Putamen (tissue), 1 donor: ENCODE results near the gene PIBF1.
"Not testable (repeated sequence)": the region's sequence is repeated elsewhere in the genome, so short reads cannot be mapped to it uniquely, and the experiment has no call there.

ENCODE experiments used
- DNase-seq: peaks from one replicate; pipeline ENCODE4 v3.0.0-alpha.2; 2016; ENCODE audit warnings: low spot score

PIBF1 gene, protein sequence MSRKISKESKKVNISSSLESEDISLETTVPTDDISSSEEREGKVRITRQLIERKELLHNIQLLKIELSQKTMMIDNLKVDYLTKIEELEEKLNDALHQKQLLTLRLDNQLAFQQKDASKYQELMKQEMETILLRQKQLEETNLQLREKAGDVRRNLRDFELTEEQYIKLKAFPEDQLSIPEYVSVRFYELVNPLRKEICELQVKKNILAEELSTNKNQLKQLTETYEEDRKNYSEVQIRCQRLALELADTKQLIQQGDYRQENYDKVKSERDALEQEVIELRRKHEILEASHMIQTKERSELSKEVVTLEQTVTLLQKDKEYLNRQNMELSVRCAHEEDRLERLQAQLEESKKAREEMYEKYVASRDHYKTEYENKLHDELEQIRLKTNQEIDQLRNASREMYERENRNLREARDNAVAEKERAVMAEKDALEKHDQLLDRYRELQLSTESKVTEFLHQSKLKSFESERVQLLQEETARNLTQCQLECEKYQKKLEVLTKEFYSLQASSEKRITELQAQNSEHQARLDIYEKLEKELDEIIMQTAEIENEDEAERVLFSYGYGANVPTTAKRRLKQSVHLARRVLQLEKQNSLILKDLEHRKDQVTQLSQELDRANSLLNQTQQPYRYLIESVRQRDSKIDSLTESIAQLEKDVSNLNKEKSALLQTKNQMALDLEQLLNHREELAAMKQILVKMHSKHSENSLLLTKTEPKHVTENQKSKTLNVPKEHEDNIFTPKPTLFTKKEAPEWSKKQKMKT

DNA sequence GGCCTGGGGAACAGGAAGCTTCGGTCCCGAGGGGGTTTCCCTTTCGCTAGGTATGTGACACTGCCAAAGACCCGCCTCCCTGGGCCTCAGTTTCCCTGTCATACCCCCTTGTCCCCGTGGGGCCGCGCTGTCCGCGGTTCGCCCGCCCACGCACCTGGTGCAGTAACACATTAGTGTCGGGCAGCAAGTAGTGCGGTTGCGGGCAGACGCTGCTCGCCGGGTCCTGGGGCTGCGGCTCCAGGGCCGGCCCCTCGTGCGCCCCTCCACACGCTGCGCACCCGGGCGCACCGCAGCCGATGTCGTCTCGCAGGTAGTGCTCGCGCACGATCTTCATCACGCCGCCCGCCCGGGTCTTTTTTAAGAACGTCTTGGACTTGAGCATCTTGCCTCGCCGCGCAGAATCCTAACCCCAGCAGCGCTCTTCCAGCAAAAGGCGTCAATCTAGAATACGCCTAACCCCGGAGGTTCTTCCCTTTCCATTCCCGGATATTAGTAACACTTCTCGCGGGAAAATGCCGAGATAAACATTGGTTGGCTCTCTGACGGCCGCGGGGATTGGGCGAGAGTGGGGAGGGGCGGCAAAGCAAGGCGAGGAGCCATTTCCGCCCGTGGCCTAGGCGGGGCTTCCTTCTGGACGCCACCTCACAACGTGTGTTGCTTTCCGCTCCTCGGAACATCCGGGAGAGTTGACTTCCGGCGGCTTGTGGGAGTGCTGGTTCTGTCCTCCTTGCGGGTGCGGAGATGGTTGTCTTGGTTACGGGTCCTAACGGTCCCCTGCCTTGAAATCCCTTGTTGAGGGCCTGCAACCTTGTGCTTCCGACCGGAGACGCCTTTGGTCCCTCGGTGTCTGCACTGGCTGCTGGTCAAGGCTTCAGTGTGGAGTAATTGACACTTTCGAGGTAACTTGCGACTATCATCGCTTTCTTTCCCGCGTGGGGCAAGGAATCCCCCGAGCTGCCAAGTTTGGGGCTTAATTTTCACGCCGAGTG lies at the start of gene PIBF1, which contains the start of gene DIS3:
Gene PIBF1 (plus strand): TSS at position 683 of the 989 bp plus-strand sequence. CDS start 1,337 bp downstream, outside the sequence.
Gene DIS3 (minus strand): TSS at position 450 of the 989 bp plus-strand sequence. CDS start 68 bp downstream, at position 382.
- peak; percentile 96 for DNase-seq

DNA sequence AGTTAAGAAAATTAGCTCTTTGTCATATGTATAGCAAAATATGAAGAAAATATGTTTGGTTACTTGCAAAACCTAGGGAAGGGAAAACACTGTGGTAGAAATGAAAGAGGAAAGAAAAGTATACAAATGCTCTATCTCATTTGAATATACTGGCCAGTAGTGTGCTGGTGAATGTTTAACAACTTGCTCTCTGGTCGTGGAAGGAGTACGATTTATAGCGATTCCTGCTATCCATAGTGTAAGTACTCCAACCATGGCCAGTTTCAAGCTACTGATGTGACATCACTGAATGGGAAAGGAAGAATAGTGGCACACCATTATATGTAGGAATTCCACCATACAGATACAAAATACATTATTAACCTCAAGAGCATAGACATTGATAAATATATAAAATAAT lies 44.9 kb upstream of the PIBF1 start:
- DNase-seq, result no peak

DNA sequence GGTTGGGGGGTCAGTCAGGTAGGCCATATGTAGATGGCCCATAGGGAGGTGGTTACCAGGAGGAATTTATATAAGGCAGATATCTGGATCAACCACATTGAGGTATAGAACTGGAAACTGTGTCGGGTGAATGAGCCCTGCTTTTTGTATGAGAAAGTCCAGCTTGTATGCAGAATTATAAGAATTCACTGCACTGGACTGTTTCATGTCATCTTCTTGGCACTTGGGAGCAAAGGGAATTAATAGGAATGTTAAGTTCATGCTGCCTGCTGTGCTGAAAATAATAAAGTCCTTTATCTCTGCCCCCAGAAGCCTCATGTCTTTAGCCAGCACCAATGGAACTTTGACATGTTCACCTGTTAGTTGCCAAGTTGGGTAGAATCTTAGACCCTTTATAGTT lies 41.9 kb upstream of the PIBF1 start:
- DNase-seq, result no peak

DNA sequence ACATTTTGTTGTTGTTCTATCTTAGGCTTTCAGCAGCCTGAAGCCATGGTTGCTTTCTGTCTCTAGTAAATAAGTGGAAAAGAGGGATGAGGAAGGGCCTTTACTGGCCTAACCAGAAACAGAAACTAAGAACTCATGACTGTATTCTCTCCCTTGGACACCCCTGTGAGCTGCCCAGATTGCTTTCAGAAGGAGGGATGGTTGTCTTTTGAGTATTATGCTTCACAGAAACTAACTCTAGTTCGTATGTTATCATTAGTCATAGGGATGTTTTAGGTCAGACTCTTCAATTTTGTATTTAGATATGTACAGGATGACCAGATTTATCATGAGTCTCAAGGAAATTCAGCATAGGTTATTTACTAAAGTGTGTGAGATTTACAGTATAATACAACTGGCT lies 36.7 kb upstream of the PIBF1 start:
- no peak for DNase-seq

DNA sequence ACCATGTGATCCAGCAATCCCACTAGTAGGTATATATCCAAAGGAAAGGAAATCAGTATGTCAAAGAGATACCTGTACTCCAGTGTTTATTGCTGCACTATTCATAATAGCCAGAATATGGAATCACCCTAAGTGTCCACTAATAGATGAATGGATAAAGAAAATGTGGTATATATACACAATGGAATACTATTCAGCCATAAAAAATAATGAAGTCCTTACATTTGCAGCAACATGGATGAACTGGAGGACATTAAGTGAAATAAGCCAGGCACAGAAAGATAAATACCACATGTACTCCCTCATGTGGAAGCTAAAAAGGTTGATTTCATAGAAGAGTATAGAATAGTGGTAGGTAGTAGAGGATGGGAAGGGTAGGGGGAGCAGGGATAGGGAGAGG lies 30.7 kb upstream of the PIBF1 start:
- no peak for DNase-seq

DNA sequence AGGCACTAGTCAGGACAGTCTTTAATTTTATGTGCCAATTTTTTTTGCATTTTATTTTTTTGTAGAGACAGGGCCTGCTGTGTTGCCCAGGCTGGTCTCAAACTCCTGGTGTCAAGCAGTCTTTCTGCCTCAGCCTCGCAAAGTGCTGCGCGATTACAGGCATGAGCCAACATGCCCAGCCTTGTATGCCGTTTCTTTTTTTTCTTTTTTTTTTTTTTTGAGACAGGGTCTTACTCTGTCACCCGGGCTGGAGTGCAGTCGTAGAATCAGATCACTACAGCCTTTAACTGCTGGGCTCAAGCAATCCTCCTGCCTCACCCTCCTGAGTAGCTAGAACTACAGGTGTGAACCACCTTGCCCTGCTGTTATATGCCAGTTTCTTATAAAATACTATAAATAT lies 27.8 kb upstream of the PIBF1 start:
- DNase-seq, result no peak

DNA sequence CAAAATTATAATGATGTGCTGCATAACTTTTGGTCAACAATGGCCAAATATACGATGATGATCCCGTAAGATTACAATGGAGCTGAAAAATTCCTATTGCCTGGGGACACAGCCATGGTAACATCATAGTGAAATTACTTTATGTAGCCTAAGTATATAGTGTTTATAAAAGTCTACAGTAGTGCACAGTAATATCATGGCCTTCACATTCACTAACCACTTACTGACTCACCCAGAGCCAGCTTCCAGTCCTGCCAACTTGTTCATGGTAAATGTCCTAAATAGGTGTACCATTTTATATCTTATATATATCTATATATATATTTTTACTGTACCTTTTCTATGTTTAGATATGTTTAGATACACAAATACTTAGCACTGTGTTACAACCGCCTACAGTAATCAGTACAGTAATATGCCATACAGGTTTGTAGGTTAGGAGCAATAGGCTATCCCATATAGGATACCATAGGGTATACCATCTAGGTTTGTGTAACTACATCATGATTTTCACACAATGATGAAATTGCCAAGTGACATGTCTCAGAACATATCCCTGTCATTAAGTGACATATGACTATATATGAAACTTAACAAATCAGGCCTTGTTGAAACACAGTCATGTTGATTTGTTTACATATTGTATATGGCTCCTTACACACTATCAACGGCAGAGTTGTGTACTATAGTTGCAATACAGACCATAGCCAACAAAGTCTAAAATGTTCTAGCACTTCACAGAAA lies 24.0 kb upstream of the PIBF1 start:
- no peak for DNase-seq

DNA sequence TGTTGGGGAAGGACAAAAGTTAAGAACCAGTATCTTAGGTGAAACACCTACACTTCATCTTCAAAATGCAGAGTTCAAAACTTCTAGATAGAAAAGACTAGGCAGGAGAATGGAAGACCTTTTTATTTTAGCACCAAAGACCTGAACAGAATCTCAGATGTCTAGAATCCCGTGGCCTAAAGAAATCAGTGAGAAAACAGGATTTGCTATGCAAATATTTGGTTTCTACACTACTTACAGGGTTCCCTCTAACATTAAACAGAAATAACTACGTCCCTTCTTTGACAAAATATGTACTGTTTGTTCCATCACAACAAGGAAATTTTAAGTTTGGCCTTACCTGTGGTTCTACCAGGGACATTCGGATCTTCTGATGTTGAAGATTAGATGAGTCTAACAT lies 21.7 kb upstream of the PIBF1 start:
- DNase-seq, result no peak

DNA sequence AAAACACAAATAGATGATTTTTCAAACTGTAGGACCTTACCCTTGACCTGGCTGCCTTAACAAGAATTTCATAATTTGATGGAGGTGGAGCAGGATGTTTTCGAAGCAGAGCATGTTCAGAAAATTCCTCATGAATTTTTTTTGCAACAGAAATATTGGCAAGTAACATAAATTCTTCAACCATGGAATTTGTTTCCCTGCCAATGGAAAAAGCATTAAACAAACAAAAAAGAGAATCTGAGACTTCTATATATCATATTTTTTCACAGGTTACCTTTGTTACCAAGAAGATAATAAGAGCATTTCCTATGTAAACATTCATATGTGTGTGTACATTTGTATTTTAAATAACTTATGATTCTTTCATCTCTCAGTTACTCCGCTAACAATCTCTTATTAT lies 18.5 kb upstream of the PIBF1 start:
- no peak for DNase-seq

DNA sequence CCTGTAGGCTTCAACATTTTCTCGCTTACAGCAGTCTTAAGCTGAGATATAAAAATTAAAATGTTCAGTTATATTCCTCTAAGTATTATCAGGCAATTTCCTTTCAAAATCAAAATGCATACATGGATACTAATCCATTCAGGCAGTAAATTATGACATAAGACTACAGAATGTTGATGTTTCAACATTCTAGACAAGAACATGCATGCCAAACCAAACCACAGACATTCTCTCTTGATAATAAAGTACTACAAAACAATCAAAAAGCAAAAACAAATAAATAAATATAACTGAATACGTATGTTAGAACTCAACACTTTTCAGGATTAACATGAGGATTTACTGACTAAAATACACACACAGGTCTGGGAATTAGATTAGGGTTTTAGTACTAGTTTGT lies 7.9 kb upstream of the PIBF1 start:
- no peak for DNase-seq

DNA sequence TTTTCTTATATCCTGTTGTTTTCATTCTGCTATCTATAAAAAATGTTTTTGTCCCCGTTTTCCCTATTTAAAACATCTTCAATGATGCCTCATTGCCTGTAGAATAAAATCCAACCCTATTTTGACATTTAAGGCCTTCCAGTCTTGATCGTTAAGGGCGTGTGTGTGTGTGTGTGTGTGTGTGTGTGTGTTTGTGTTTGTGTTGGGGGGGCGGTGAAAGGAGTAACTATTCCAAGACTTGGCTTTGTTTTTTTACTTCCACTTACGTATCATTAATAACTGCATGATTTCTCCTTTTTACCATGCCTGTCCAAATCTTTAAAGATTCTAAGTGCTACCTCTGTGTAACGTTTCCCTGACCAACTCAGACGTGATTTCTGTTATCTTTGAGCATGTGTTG lies 784 bp downstream of the PIBF1 start:
- no peak for DNase-seq

DNA sequence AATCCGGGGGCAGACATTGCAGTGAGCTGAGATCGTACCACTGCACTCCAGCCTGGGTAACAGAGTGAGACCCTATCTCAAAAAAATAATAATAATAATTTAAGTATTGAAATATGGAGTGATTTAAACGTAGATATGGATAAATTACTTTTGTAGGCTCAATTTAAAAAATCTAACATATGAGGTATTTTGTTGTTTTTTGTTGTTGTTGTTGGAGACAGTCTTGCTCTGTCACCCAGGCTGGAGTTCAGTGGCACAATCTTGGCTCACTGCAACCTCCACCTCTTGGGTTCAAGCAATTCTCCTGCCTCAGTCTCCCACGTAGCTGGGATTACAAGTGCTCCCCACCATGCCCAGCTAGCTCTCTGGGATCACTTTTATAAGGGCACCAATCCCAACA lies 2.7 kb downstream of the PIBF1 start:
- DNase-seq, result not testable (repeated sequence)

DNA sequence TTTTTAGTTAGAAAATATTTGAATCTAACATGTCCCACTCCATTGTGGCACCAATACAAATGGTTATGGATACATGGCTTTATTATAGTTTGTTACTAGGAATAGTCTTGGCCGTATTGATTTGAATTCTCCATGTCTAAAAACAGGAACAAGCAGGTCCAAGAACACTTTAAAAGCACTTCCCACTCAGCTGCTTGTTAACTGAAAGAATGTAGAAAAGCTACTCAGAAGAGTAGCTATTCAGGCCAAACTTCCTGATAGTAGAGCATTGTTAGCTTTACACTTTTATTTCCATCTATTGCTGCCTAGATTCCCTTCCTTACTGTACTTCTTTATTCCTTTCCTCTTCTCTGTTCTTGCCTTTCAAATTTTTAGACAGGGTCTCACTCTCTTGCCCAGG lies 6.9 kb downstream of the PIBF1 start:
- DNase-seq, result no peak

DNA sequence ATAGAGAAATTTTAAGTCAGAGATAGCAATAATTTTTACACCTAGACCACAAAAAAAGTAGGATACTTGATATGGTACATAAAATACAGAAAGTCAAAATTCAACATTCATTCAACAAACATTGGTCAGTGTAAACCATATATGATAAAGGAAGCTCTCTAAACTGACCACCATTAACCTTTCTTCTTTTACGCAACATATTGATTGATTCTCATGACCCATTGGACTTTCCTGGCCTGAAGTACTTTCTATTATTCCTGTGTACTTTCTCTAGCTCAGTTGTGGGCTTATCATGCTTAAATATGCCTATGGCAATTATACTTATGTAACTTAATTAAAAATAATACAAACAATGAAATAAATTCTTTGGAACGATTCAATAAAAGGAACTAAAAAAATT lies 10.7 kb downstream of the PIBF1 start:
- no peak for DNase-seq

DNA sequence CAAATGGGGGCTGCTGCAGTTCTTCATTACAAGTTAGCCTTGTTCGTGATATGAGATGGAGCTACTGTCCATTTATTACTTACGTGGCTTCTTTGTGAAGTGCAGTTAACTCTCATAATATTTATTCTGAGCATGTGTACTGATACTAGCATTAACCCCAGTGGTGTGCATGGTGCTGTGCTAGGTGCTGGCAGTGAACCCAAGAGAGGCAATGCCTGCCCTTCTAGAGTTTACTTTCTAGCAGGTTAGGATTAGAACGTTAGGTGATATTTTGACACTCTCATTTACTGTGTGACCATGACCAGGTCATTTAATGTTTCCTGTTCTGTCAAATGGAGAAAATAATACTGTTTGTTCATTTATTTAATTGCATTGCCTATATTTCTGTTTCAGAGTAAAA lies 16.9 kb downstream of the PIBF1 start:
- DNase-seq, result no peak

DNA sequence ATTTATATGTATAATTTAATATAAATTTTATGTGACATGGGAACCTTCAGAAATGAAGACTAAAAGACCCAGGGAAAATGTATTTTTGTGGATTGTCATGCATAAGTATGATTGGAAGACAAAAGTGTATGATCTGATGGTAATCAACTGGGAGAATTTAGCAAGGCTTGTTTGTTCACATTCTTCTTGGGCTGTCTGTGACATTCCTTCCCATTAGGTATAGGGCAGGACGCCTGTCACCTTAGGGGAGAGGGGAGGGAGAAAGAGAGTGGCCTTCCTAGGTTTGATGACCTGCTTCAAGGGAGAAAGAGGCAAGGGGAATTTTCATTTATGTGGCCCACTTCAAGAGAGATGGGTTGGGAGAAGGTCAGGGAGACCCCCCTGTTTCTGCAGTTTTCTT lies 22.4 kb downstream of the PIBF1 start:
- no peak for DNase-seq

DNA sequence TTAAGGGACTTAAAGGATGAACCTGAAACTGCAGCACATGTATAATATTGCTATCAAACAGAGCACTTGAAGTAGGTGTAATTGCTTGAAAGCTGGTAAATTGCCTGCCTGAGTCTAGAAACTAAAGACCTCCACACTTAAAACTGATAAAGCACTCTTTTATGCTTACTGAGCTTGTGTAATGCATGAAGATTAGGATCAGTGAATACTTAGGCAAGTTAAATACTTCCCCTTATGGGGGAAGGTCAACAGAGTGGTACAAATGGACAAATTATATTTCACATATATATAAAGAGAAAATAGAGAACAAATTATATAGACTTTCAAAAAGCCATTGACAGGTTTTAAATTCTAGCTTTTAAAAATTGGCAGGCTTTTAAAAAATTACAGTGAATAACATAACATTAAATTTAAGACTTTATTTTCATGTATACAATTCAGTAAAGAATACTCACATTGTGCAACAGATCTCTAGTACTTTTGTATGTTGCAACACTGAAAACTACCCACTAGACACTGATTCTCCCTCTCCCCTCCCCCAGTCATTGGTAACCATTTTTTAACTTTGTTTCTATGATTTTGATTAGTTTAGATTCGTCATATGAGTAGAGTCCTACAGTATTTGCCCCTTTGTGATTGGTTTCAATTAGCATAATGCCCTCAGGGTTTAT lies 23.9 kb downstream of the PIBF1 start:
- no peak for DNase-seq

DNA sequence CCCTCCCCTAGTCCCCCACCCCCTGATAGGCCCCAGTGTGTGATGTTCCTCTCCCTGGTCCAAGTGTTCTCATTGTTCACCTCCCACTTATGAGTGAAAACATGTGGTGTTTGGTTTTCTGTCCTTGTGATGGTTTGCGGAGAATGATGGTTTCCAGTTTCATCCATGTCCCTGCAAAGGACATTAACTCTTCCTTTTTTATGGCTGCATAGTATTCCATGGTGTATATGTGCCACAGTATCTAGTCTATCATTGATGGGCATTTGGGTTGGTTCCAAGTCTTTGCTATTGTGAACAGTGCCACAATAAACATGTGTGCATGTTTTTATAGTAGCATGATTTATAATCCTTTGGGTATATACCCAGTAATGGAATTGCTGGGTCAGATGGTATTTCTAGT lies 24.6 kb downstream of the PIBF1 start:
- not testable (repeated sequence) for DNase-seq

DNA sequence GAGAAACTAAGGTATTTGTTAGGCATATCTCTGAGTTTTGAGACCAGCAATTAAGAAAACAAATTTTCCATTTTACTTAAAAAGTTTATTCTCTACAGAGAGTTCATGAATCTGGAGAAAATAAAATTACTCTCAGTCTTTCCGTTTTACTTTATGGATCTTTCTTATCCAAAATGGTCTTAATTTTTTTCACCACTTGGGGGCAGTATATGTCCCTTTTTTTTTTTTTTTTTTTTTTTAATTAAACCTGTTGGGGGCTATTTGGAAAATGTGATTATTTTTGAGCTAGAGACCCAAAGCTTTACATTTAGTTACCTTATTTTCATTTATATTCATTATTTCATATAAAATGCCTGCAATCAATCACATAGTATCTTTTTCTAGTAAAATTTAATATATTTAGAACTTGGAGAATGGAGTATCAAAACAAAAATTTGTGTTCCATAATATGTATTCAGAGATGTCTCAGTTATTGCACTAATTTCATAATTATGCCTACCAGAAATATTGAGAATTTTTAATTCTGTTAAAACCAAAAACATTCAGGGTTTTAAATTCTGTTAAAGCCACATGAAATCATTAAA lies 27.1 kb downstream of the PIBF1 start:
- DNase-seq, result no peak

DNA sequence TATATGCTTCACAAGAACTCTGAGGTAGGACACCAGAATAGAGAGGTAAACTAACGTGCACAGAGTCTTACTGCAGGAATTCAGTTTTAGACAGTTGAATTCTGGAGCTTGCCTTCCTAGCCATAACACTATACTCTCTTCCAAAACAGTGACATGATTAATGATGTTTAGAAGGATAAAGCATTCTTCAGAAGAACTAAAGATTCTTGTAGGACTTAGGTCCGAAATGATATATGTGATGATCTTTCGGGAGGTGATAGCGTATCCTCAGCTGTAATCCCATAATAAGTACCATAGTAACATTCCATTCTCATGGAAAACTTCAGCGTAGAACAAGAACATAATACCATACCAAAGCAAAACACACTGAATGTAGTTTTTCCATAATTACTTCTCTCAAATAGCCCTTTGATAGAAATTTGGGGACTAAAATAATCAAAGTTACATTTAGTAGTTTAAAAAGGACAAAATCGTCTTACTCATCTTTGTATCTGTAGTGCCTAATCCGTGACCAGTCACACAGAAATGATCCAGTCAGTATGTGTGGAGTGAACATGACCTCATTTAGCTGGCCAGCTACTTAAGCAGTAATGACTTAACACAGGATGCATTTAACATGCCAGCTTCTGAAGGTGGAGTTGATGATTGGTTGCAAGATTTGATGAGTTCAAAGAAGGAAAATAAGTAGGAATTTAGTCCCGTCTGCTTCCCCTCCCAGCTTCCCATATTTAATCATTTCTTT lies 38.4 kb downstream of the PIBF1 start:
- no peak for DNase-seq
